ENCODE results near the gene NDST4.

NDST4 gene

GRCh38 chr4:115117651-115118050 lies 4.2 kb upstream of the NDST4 start:
- DNase-seq (ENCODE audit: low spot score): no peak
- POLR2A ChIA-PET (ENCODE audit: low non-redundant PET): no interaction called here
- CTCF ChIA-PET: no interaction called here
- TF ChIP-seq CTCF (conservative IDR thresholded peaks at IDR 0.05; ENCODE audit: low read depth): no peak
- no peak overlapping the region for H3K27ac ChIP-seq

GRCh38 chr4:115110191-115111181 lies 2.9 kb downstream of the NDST4 start:
- ChIA-PET CTCF (interaction anchor here (0.7 kb wide), 1 partner anchor 35 kb away, joined by 3 read pairs; no protein-coding TSS in a partner anchor), POLR2A (ENCODE audit: low non-redundant PET) (no interaction called here)
- no peak overlapping the region for H3K27ac ChIP-seq
- TF ChIP-seq CTCF (conservative IDR thresholded peaks at IDR 0.05; ENCODE audit: low read depth): no peak
- DNase-seq (ENCODE audit: low spot score): no peak

- H3K27ac ChIP-seq: no peak overlapping the region
- ChIA-PET CTCF (no interaction called here), POLR2A (ENCODE audit: low non-redundant PET) (no interaction called here)
- no peak for TF ChIP-seq CTCF (conservative IDR thresholded peaks at IDR 0.05; ENCODE audit: low read depth)
- no peak for DNase-seq (ENCODE audit: low spot score)
These were observed 4.6 kb downstream of the NDST4 start for GRCh38 chr4:115108850-115109249.

GRCh38 chr4:115107411-115107810 lies 6.0 kb downstream of the NDST4 start:
- CTCF ChIA-PET: no interaction called here

GRCh38 chr4:115101675-115102074 lies 11.7 kb downstream of the NDST4 start:
- H3K27ac ChIP-seq: no peak overlapping the region
- CTCF ChIA-PET: no interaction called here
- no peak for DNase-seq (ENCODE audit: low spot score)
- TF ChIP-seq CTCF (conservative IDR thresholded peaks at IDR 0.05; ENCODE audit: low read depth): no peak
- POLR2A ChIA-PET (ENCODE audit: low non-redundant PET): no interaction called here

More at GRCh38 chr4:115107411-115107810, 6.0 kb downstream of the NDST4 start:
- no peak for DNase-seq (ENCODE audit: low spot score)
- no peak overlapping the region for H3K27ac ChIP-seq
- TF ChIP-seq CTCF (conservative IDR thresholded peaks at IDR 0.05; ENCODE audit: low read depth): no peak
- POLR2A ChIA-PET (ENCODE audit: low non-redundant PET): no interaction called here

- ChIA-PET CTCF (interaction anchor here (0.7 kb wide), 1 partner anchor 23 kb away, joined by 4 read pairs; the partner anchor contains the start of gene NDST4), POLR2A (ENCODE audit: low non-redundant PET) (no interaction called here)
- peak; percentile 55 for TF ChIP-seq CTCF (conservative IDR thresholded peaks at IDR 0.05; ENCODE audit: low read depth)
- DNase-seq (ENCODE audit: low spot score): peak; percentile 1
- no peak overlapping the region for H3K27ac ChIP-seq
These were observed 22.8 kb downstream of the NDST4 start for GRCh38 chr4:115090483-115091075.
